GM18498 (cell line): ENCODE measurements around the gene TRMT44.
"Not testable (repeated sequence)": the region's sequence is repeated elsewhere in the genome, so short reads cannot be mapped to it uniquely, and the experiment has no call there.

Experiments used
- ATAC-seq: cut with Tn5 transposase; IDR thresholded peaks from one replicate; pipeline ENCODE4 v1.9.1; 2021; ENCODE audit warnings: mild to moderate bottlenecking, moderate library complexity; ENCODE audit not compliant: unreplicated experiment

The TRMT44 gene

DNA sequence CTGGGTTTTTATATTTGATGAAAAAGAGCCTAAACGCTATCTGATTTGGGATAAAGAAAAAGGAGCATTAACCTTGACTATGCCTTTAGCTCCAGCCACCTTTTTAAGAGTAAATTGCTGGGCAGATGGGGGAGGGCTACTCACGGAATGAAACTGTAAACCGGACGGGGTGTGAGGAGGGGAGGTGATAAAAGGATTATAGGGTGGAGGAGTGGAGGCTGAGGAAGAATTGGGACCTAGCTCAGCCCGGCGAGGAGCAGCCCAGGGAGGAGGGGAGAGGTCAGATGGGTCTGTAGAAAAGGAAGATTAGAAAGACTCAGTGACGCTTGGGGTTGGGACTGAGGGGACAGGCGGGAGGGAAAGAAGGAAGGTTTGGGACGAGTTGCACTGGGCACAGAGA is 46.1 kb downstream of the TRMT44 start:
- not testable (repeated sequence) for ATAC-seq

DNA sequence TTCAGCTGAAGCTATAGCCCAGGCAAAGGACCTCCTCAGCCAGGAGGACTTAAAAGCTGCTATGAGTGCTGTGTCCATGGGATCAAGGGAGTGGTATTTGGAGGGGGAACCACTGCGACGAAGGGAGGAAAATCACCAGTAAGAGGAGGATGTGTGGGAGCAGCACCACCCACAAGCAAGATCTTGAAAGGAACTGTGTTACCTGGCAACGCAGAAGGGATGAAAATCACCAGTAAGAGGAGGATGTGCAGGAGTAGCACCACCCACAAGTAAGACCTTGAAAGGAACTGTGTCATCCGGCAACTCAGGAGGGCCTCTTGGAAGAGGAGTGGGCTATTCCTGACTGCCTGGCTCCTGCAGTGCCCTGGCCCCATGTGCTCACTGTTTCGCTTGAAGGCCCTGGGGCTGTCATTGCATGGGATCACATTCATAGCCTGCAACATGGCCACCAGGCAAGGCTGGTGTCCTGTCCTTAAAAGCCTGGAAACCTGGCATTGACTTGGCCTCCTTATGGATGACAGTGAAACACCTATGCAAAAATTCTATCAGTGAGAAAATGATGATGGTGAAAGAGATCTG is 48.3 kb downstream of the TRMT44 start:
- no peak for ATAC-seq

DNA sequence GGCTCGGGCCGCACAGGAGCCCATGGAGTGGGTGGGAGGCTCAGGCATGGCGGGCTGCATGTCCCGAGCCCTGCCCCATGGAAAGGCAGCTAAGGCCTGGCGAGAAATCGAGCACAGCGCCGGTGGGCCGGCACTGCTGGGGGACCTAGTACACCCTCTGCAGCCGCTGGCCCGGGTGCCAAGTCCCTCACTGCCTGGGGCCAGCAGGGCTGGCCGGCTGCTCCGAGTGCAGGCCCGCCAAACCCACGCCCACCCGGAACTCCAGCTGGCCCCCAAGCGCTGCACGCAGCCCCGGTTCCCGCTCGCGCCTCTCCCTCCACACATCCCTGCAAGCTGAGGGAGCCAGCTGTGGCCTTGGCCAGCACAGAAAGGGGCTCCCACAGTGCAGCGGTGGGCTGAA is 50.9 kb downstream of the TRMT44 start:
- ATAC-seq, result not testable (repeated sequence)

DNA sequence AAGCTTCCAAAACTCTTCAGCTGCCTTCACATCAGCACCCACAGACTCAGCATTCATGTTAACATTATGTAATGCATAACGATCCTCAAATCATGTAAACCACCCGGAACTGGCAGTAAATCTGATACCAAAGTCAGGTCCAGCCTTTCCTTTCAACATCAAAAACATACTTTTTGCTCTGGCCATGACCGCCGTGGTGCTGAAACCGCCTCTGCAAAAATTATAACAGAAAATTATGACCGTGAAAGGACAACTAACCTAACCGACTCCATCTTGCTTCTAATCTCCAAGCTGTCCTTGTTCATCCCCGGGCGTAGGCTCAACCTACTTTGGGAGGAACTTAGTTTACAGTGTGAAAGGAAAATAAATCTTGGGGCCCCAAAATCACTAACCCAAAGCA is 51.6 kb downstream of the TRMT44 start:
- no peak for ATAC-seq

GRCh38 chr4:8493484-8493883 is 52.9 kb downstream of the TRMT44 start:
- no peak for ATAC-seq

- ATAC-seq, result no peak
Observed at GRCh38 chr4:8494218-8494617, 53.6 kb downstream of the TRMT44 start.

- no peak for ATAC-seq
Observed at GRCh38 chr4:8494983-8495548, 54.5 kb downstream of the TRMT44 start.

DNA sequence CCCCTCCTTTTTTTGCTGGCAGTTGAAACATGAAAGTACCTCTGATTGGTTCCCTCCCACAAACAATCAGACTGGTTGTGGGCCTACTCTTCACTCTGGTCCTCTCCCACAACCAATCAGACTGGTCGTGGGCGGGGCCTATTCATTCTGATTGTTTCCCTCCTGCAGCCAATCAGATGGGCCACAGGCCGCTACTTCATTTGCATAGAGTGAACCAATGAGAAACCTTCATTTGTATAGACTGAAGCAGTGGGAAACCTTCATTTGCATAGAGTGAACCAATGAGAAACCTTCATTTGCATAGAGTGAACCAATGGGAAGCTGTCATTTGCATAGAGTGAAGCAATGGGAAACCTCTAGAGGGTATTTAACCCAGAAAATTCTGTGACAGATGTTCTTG is 55.2 kb downstream of the TRMT44 start:
- no peak for ATAC-seq

DNA sequence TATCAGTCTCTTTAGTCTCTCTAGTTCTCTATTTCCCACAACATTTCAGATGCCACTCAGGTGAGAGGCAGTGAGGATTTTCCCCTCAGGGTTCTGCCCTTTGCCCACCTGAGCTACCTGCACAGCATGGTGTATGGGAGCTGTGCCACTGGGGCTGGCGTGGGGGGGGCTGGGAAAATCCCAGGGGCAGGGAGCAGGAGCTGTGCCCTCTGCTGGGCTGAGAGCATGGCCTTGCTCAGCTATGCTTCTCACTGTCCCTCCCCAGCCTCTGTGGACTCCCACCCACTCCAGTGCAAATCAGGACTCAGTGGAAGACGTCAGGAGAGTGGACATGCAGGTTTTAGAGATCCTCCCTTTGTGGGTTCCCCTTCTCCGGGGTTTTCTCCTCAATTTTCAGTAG is 57.2 kb downstream of the TRMT44 start:
- ATAC-seq, result no peak

DNA sequence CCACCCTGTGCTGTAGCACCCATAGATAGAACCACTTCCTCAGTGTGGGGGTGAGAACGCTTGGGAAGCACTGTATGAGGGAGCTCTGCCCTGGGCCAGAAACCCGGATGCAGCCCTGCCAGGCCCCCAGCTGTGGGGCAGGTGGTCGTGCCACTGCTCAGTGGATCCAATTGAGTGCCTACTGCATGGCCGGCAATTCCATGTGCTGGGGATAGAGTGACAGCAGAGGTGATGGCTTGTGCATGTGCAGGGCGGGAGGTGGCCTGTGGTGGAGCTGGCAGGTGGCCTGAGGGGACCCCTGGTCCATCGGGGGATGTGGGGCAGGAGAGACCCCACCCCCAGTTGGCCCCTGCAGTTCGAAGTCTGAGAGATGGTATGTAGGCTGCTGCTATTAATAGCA is 60.4 kb downstream of the TRMT44 start:
- ATAC-seq, result no peak

DNA sequence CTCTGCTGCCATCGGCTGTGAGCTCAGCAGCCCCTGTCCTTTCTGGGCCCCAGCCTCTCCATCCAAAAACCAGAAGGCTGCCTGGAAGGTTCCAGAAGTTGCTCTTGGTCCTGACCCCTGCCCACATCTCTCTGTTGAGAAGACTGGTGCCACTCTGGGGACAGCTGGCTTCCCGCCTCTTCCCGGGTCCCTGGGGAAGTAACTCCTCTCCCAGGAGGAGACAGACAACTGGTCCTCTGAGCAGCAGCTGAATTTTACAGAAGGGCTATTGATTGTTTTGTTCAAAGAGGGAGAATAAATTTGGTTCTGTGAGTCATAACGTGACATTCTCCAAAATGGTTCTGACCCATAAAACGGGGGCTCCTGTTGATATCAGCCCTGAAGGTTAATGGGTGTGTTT is 61.2 kb downstream of the TRMT44 start:
- no peak for ATAC-seq

DNA sequence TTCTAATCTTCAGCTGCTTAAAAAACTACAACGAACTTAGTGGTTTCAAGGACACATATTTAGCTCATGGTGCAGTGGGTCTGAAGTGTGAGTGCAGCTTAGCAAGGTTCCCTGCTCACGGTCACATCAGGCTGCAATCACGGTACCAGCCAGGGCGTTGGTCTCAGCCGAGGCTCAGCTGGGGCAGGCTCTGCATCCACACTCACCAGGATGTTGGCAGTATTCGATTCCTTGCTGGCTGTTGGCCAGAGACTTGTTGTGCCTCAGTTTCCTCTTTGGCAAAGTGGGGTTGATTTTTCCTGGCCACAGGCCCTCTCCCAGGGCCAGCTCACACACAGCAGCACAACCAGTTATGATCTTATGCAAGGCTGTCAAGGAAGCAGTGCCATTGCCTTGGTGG is 61.8 kb downstream of the TRMT44 start:
- ATAC-seq, result no peak

DNA sequence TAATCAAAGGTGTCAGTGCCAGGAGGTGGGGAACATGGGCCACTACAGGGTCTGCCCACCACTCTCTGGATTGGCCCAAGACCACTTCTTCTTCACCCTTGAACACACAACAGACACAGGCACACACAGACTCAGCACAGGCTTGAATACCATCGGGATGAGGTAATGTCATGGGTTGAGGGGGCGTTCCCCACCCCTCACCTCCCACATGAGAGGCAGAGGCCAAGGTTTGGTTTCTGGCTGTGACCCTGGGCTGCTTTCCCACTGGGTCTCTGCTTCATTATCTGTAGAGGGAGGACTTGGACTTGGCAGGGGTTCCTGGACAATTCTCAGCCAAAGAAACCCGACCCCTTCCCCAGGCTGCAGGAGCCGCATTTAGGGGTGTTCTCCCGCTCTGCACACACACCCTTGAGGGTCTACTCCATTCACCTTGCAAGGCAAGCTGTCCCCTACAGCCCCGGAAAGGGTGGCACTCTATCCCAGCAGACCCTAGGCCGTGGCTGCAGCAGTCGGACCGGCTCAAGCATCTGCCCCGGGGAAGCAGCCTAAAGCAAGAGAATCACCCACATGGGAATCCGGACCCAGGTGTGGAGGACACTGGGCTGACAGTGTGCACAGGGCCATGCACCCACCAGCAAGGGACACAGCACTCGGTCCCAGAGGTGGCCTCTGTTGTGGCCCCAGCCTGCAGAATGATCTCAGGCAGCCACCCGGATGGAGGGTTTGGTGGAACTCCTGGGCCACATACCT is 62.4 kb downstream of the TRMT44 start:
- ATAC-seq, result no peak

GRCh38 chr4:8503801-8504200 is 63.2 kb downstream of the TRMT44 start:
- ATAC-seq, result no peak

- ATAC-seq, result no peak
Observed at GRCh38 chr4:8504279-8505007, 63.9 kb downstream of the TRMT44 start.

GRCh38 chr4:8505229-8505628 is 64.7 kb downstream of the TRMT44 start:
- ATAC-seq, result no peak

DNA sequence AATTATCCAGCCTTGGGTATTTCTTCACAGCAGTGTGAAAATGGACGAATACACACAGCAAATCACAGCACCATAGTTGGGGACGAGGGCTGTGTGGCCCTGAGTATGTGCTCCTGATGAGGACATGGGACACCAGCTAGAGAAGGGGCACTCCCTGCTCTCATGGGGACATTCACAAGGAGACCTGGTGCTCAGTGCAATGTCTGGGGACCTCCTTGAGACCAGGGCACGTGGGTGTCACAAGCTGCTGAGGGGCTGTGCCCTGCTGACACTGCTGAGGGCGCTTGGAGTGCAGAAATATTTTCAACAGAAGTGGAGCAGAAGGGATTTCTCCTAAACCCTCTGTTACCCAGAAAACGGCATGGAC is 65.4 kb downstream of the TRMT44 start:
- ATAC-seq, result no peak

DNA sequence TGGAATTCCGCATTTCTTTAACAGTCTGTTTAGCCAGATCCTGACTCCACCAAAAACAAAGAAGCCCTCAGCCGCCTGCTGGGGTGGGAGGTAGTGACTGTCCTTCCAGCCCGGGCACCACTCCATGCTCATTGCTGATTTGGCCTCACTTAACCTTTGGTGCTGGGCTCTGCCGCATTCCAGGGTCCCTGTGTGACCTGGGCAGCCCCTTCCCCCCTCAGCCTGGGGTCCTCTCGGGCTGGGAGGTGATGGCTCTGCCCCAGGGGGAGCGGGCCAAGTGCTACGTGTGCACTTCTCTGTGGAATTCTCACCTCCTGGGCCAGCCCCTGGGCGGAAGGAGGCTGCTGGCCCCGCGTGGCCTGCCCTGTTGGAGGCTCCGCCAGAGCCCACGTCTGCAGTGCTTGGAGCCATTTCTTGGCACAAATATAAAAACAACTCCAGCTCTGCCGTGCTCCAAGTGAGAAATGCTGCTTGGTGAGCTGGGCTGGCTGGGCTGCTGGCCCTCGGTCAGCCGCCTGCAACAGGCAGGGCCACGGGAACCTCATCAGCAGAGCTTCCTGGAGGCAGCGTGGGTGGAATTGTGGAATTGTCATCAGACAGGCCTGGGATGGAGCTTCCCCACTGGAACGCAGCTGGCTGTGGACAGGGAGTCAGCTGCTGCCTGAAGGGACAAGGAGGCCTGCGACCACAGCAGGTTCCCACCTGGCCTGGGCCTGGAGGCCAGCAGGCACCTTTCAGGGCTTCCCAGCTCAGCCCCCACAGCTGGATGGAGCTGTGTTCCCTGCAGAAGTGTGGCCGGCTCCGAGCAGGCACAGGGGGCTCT is 66.0 kb downstream of the TRMT44 start:
- ATAC-seq, result no peak

DNA sequence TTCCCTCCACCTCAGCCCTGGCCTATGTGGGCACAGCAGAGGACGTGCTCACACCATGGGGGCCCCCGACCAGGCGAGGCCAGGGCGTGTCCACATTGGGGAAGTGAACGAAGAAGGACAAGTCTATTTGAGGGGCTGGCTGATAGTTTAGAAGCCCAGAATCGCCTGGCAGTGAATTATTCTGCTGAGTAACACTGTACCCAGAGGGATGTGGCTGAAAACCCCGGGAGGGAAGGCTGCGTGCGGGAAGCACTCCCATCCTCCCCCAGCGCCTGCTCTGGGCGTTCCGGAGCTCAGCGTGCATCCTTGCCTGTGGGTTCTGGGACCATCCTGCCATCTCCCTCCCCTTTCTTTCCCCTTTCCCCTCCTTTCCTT is 66.6 kb downstream of the TRMT44 start:
- ATAC-seq, result no peak

GRCh38 chr4:8507624-8508023 is 67.0 kb downstream of the TRMT44 start:
- no peak for ATAC-seq

- ATAC-seq, result no peak
Observed at GRCh38 chr4:8508266-8508665, 67.7 kb downstream of the TRMT44 start.
